Measurements from ENCODE around the gene GAK. TPM values are rescaled to one million over a fixed set of nuclear protein-coding genes. Genes with fewer than 3 reads are reported as not detected.

The GAK gene
- total and polyA plus RNA-seq, 2 donors from 2014 or later: 92.0 to 124 TPM

- FAIRE-seq (no peak), DNase-seq (peak in 1 of 5 donors; percentile 49)
- intact Hi-C loops (cut with DNase I): no loop called here
- H3K4me3 ChIP-seq (ENCODE audit: low read length in 3 of 3): no peak overlapping the region
- H3K4me1 ChIP-seq (ENCODE audit: control insufficient read depth in 2 of 3, insufficient read depth in 2 of 3, low read depth in 1 of 3, low read length in 3 of 3): no peaks in the 10 kb centered on the region
- peaks cover 0 to 7% (median 4%) of the 10 kb centered on the region in 3 donors for H3K36me3 ChIP-seq (ENCODE audit: control insufficient read depth in 2 of 3, insufficient read depth in 3 of 3, low read length in 3 of 3)
- no peak overlapping the region for H3K27ac ChIP-seq (ENCODE audit: low read depth in 2 of 2, low read length in 2 of 2)
- no peak overlapping the region for H3K9ac ChIP-seq (ENCODE audit: low read length in 3 of 3)
- no peaks in the 10 kb centered on the region for H3K27me3 ChIP-seq (ENCODE audit: control insufficient read depth, insufficient read depth, low read length)
- H3K9me3 ChIP-seq (ENCODE audit: control insufficient read depth in 2 of 3, insufficient read depth in 1 of 3, low read length in 3 of 3): no peaks in the 10 kb centered on the region
- no peak for TF ChIP-seq CTCF (IDR thresholded peaks at IDR 0.05; ENCODE audit: borderline replicate concordance, extremely low read depth, insufficient read depth)
Measured at GRCh38 chr4:851701-852430, 80.2 kb downstream of the GAK start.

- no peak for FAIRE-seq
- peak in 1 of 5 donors; percentile 54 for DNase-seq
- intact Hi-C loops (cut with DNase I): no loop called here
Measured at GRCh38 chr4:850323-850945, 81.7 kb downstream of the GAK start.

GRCh38 chr4:849478-850175 lies 82.5 kb downstream of the GAK start:
- DNase-seq (peak in 1 of 5 donors; percentile 59), FAIRE-seq (no peak)
- TF ChIP-seq CTCF (IDR thresholded peaks at IDR 0.05; ENCODE audit: borderline replicate concordance, extremely low read depth, insufficient read depth): no peak
- no peak overlapping the region for H3K4me3 ChIP-seq (ENCODE audit: low read length in 3 of 3)
- no peak overlapping the region for H3K9ac ChIP-seq (ENCODE audit: low read length in 3 of 3)
- intact Hi-C loops (cut with DNase I): no loop called here
- peaks cover 0 to 4% (median 4%) of the 10 kb centered on the region in 3 donors for H3K36me3 ChIP-seq (ENCODE audit: control insufficient read depth in 2 of 3, insufficient read depth in 3 of 3, low read length in 3 of 3)
- no peaks in the 10 kb centered on the region for H3K4me1 ChIP-seq (ENCODE audit: control insufficient read depth in 2 of 3, insufficient read depth in 2 of 3, low read depth in 1 of 3, low read length in 3 of 3)
- H3K9me3 ChIP-seq (ENCODE audit: control insufficient read depth in 2 of 3, insufficient read depth in 1 of 3, low read length in 3 of 3): no peaks in the 10 kb centered on the region
- H3K27ac ChIP-seq (ENCODE audit: low read depth in 2 of 2, low read length in 2 of 2): no peak overlapping the region
- H3K27me3 ChIP-seq (ENCODE audit: control insufficient read depth, insufficient read depth, low read length): no peaks in the 10 kb centered on the region

More at GRCh38 chr4:850323-850945, 81.7 kb downstream of the GAK start:
- Histone ChIP-seq H3K36me3 (ENCODE audit: control insufficient read depth in 2 of 3, insufficient read depth in 3 of 3, low read length in 3 of 3) (peaks cover 0 to 6% (median 4%) of the 10 kb centered on the region in 3 donors), H3K9ac (ENCODE audit: low read length in 3 of 3) (no peak overlapping the region), H3K4me3 (ENCODE audit: low read length in 3 of 3) (no peak overlapping the region), H3K9me3 (ENCODE audit: control insufficient read depth in 2 of 3, insufficient read depth in 1 of 3, low read length in 3 of 3) (no peaks in the 10 kb centered on the region), H3K4me1 (ENCODE audit: control insufficient read depth in 2 of 3, insufficient read depth in 2 of 3, low read depth in 1 of 3, low read length in 3 of 3) (no peaks in the 10 kb centered on the region), H3K27ac (ENCODE audit: low read depth in 2 of 2, low read length in 2 of 2) (no peak overlapping the region), H3K27me3 (ENCODE audit: control insufficient read depth, insufficient read depth, low read length) (no peaks in the 10 kb centered on the region)
- TF ChIP-seq CTCF (IDR thresholded peaks at IDR 0.05; ENCODE audit: borderline replicate concordance, extremely low read depth, insufficient read depth): no peak
